Daoy (cell line): ENCODE data around the gene MRPL4. TPM values are rescaled to one million over a fixed set of nuclear protein-coding genes. Genes with fewer than 3 reads are reported as not detected.
"Not testable (repeated sequence)": the region's sequence is repeated elsewhere in the genome, so short reads cannot be mapped to it uniquely, and the experiment has no call there.

Experiments used
- DNase-seq: peaks from one replicate; pipeline ENCODE4 v3.0.0-alpha.2; 2015; ENCODE audit warnings: low read depth
- total RNA-seq: library from RNA; depleted of rRNA; stranded (reverse); fragments of >200 nt; shearing (Covaris generic); gene quantifications from 2 replicates; pipeline ENCODE4 v1.2.3, GENCODE V29; 2014

The MRPL4 gene
- total RNA-seq, 1 experiment from 2014 or later = 107 TPM

GRCh38 chr19:10260141-10260584, 8.1 kb downstream of the MRPL4 start:
- peak; percentile 83 for DNase-seq

GRCh38 chr19:10262771-10263170, 10.8 kb downstream of the MRPL4 start:
- peak; percentile 53 for DNase-seq

GRCh38 chr19:10266706-10267105, 14.7 kb downstream of the MRPL4 start:
- no peak for DNase-seq

GRCh38 chr19:10268071-10268470, 16.1 kb downstream of the MRPL4 start:
- DNase-seq = no peak

GRCh38 chr19:10269333-10270179, 17.5 kb downstream of the MRPL4 start:
- peak; percentile 87 for DNase-seq

GRCh38 chr19:10270180-10270615, 18.2 kb downstream of the MRPL4 start:
- DNase-seq = peak; percentile 53

GRCh38 chr19:10270616-10271394, 18.8 kb downstream of the MRPL4 start, which contains the start of gene ICAM1:
ICAM1 (plus strand) TSS chr19:10271120; CDS start chr19:10271160, 40 bp downstream.
- DNase-seq = peak; percentile 89

GRCh38 chr19:10271543-10272086, 19.6 kb downstream of the MRPL4 start:
- DNase-seq = peak; percentile 71

- DNase-seq = no peak
Observed at GRCh38 chr19:10274589-10274988, 22.6 kb downstream of the MRPL4 start.

GRCh38 chr19:10277795-10278589, 26.0 kb downstream of the MRPL4 start:
- DNase-seq = no peak

GRCh38 chr19:10278935-10279334, 26.9 kb downstream of the MRPL4 start:
- DNase-seq = no peak

GRCh38 chr19:10279737-10280442, 27.9 kb downstream of the MRPL4 start:
- DNase-seq = no peak

GRCh38 chr19:10282043-10282442, 30.0 kb downstream of the MRPL4 start:
- DNase-seq = not testable (repeated sequence)

GRCh38 chr19:10283301-10284064, 31.5 kb downstream of the MRPL4 start:
- no peak for DNase-seq

GRCh38 chr19:10284065-10284959, 32.3 kb downstream of the MRPL4 start:
- DNase-seq = no peak

GRCh38 chr19:10284960-10285278, 32.9 kb downstream of the MRPL4 start:
- DNase-seq = no peak

GRCh38 chr19:10285393-10285792, 33.4 kb downstream of the MRPL4 start:
- DNase-seq = no peak

- DNase-seq = peak; percentile 61
Observed at GRCh38 chr19:10286803-10287737, 35.1 kb downstream of the MRPL4 start, which contains the start of gene ICAM4. ICAM4 (plus strand) TSS chr19:10286955; CDS start chr19:10287013, 58 bp downstream.
